Lung (tissue), 12 donors: Measurements from ENCODE around the gene TMEM214. TPM values are rescaled to one million over a fixed set of nuclear protein-coding genes. Genes with fewer than 3 reads are reported as not detected.

Experiments
- ATAC-seq: fragments of 200-7000 bp; cut with Tn5 transposase; one replicate; pipeline ENCODE4 v1.9.1; 2020; ENCODE audit warnings: moderate number of reproducible peaks; ENCODE audit not compliant: insufficient read depth, low FRiP score
- DNase-seq, 3 donors: peaks; one replicate each; pipeline ENCODE4 v3.0.0-alpha.2; 2013 to 2017
- H3K27ac ChIP-seq, 2 donors: one replicate each; pipeline ENCODE4 v1.5.1; 2013; ENCODE audit warnings: mild to moderate bottlenecking in 2 of 2, moderate library complexity in 2 of 2, control low read depth in 1 of 2, inconsistent platforms in 1 of 2, low read depth in 1 of 2, low read length in 1 of 2
- H3K27me3 ChIP-seq, 3 donors: one replicate each; pipeline ENCODE4 v1.5.1; 2013; ENCODE audit warnings: low read length in 2 of 3; ENCODE audit not compliant: control insufficient read depth in 3 of 3, insufficient read depth in 3 of 3
- H3K36me3 ChIP-seq, 4 donors: one replicate each; pipeline ENCODE4 v1.5.1; 2013; ENCODE audit warnings: low read length in 4 of 4, mild to moderate bottlenecking in 1 of 4, moderate library complexity in 1 of 4; ENCODE audit not compliant: control insufficient read depth in 4 of 4, insufficient read depth in 4 of 4
- H3K4me1 ChIP-seq, 5 donors: one replicate each; pipeline ENCODE4 v1.5.1; 2013; ENCODE audit warnings: low read length in 5 of 5, mild to moderate bottlenecking in 2 of 5, moderate library complexity in 1 of 5; ENCODE audit not compliant: control insufficient read depth in 5 of 5, insufficient read depth in 5 of 5
- H3K4me3 ChIP-seq: one replicate; pipeline ENCODE4 v1.5.1; 2013; ENCODE audit warnings: mild to moderate bottlenecking, control low read depth, moderate library complexity
- H3K9ac ChIP-seq, 2 donors: one replicate each; pipeline ENCODE4 v1.5.1; 2013; ENCODE audit warnings: low read length in 2 of 2, control low read depth in 1 of 2; ENCODE audit not compliant: insufficient read depth in 1 of 2
- H3K9me3 ChIP-seq, 4 donors: one replicate each; pipeline ENCODE4 v1.5.1; 2013; ENCODE audit warnings: low read length in 3 of 4, mild to moderate bottlenecking in 1 of 4, moderate library complexity in 1 of 4; ENCODE audit not compliant: control insufficient read depth in 4 of 4, insufficient read depth in 3 of 4
- CTCF ChIP-seq: IDR thresholded peaks from 2 replicates; pipeline ENCODE4 v1.5.1; 2012; ENCODE audit warnings: mild to moderate bottlenecking; ENCODE audit errors: control extremely low read depth, extremely low read depth
- WGBS, 2 donors: extraction: QIAGEN DNeasy Blood & Tissue Kit; methylation state at CpG; one replicate each; pipeline ENCODE4 v1.1.7; 2013; 5-methylcytosine and 5-hydroxymethylcytosine counted together
- polyA plus RNA-seq, 2 donors: library from polyadenylated mRNA; stranded (reverse); fragments of 200-250 nt; gene quantifications; one replicate each; pipeline ENCODE4 v1.2.1, GENCODE V29; 2013
- total RNA-seq, 2 donors: library from RNA; depleted of rRNA in 1 of 2; stranded (reverse); fragments of >200 nt in 1 of 2; gene quantifications; one replicate each; pipeline ENCODE4 v1.2.1, GENCODE V29; 2014 to 2021
- donor health status: control.
- donor health status: control.
- donor health status: Bipolar disorder and iron deficiency.
- donor health status: healthy.
- donor health status: DM: yes; HTN: yes; CAD: no.

Gene TMEM214
- total and polyA plus RNA-seq, 4 donors = 34.3 to 99.2 (median 59.6) TPM

GRCh38 chr2:27041752-27042151 is 9.0 kb downstream of the TMEM214 start:
- DNase-seq (peak in 2 of 3 donors; percentile 11 to 35), ATAC-seq (no peak)
- Histone ChIP-seq H3K36me3 (peaks cover 21 to 49% (median 26%) of the 10 kb centered on the region in 4 donors), H3K9ac (peak overlapping the region in 1 of 2 donors; percentile 49), H3K9me3 (no peaks in the 10 kb centered on the region), H3K4me3 (no peak overlapping the region), H3K27me3 (no peaks in the 10 kb centered on the region), H3K27ac (peak overlapping the region in 1 of 2 donors; percentile 10), H3K4me1 (peaks cover 0 to 5% (median 0%) of the 10 kb centered on the region in 5 donors)
- no peak for TF ChIP-seq CTCF
- 72 to 86% methylated on average over 5 of the region's 5 CpGs for WGBS, 2 donors

GRCh38 chr2:27042159-27042661 is 9.4 kb downstream of the TMEM214 start:
- DNase-seq (no peak), ATAC-seq (no peak)
- Histone ChIP-seq H3K4me3 (no peak overlapping the region), H3K9me3 (no peaks in the 10 kb centered on the region), H3K27me3 (no peaks in the 10 kb centered on the region), H3K4me1 (peaks cover 0 to 5% (median 0%) of the 10 kb centered on the region in 5 donors), H3K27ac (no peak overlapping the region), H3K36me3 (peaks cover 21 to 45% (median 23%) of the 10 kb centered on the region in 4 donors), H3K9ac (no peak overlapping the region)
- TF ChIP-seq CTCF = no peak
- WGBS, 2 donors = 82 to 87% methylated on average over 10 of the region's 10 CpGs

- peaks cover 0 to 5% (median 0%) of the 10 kb centered on the region in 5 donors for H3K4me1 ChIP-seq
- TF ChIP-seq CTCF = no peak
- 91 to 92% methylated on average over 7 of the region's 7 CpGs for WGBS, 2 donors
Measured at GRCh38 chr2:27042985-27043634, 10.3 kb downstream of the TMEM214 start.

More at GRCh38 chr2:27042985-27043634, 10.3 kb downstream of the TMEM214 start:
- Histone ChIP-seq H3K27me3 (no peaks in the 10 kb centered on the region), H3K9me3 (no peaks in the 10 kb centered on the region), H3K4me3 (no peak overlapping the region), H3K9ac (no peak overlapping the region), H3K36me3 (peaks cover 13 to 36% (median 16%) of the 10 kb centered on the region in 4 donors), H3K27ac (no peak overlapping the region)
- DNase-seq = no peak
- no peak for ATAC-seq
